ENCODE data around the gene ALPG. TPM values are rescaled to one million over a fixed set of nuclear protein-coding genes. Genes with fewer than 3 reads are reported as not detected.

Gene ALPG
- total and polyA plus RNA-seq, 2 of the 13 experiments (the other 11 are each of a cell fraction or from before 2014, with no cell fraction given), result not detected

GRCh38 chr2:232418056-232418455 lies 11.4 kb downstream of the ALPG start:
- ChIA-PET POLR2A (no interaction called here), CTCF (ENCODE audit: low intra/inter-chr PET ratio, low total read pairs) (no interaction called here)
- no peak for ATAC-seq
- in situ Hi-C loops (cut with HindIII; ENCODE audit: extremely low pct_ligation_motif_present, low pct_unique_long_range_greater_than_20kb), result no loop called here
- WGBS (ENCODE audit: low lambda C conversion rate), result 43% methylated on average over 1 of the region's 6 CpGs
- Histone ChIP-seq H3K4me1 (ENCODE audit: insufficient read depth, low read length) (no peaks in the 10 kb centered on the region), H3K4me3 (replicated peaks in 1 of 3; ENCODE audit: insufficient read depth in 1 of 3, low read depth in 2 of 3, low read length in 3 of 3) (no peak overlapping the region), H3K27ac (ENCODE audit: extremely low read length, insufficient read depth, low read length) (no peak overlapping the region), H4K20me1 (ENCODE audit: insufficient read depth, low read length) (no peaks in the 10 kb centered on the region), H3K79me2 (ENCODE audit: insufficient read depth, low read length) (no peaks in the 10 kb centered on the region), H3K9me3 (ENCODE audit: low read length) (peaks cover 16% of the 10 kb centered on the region), H3K9ac (ENCODE audit: insufficient read depth, low read depth, low read length) (no peak overlapping the region), H3K4me2 (ENCODE audit: low read depth, low read length) (no peak overlapping the region), H2AFZ (ENCODE audit: low read length) (no peak overlapping the region), H3K36me3 (replicated peaks in 1 of 2; ENCODE audit: control insufficient read depth in 1 of 2, insufficient read depth in 2 of 2, low read length in 2 of 2) (no peaks in the 10 kb centered on the region), H3K27me3 (ENCODE audit: control insufficient read depth in 1 of 2, insufficient read depth in 2 of 2, low read length in 2 of 2) (peaks cover 17 to 77% of the 10 kb centered on the region in 2 experiments)
- no TSS peak for BruUV-seq (replicated peaks)
- DNase-seq (ENCODE audit: low spot score), result no peak
- no peak for FAIRE-seq
- intact Hi-C loops (cut with micrococcal nuclease; ENCODE audit: unreplicated experiment), result no loop called here
- TF ChIP-seq GRHL1 (CRISPR knock-in tag; conservative IDR thresholded peaks at IDR 0.05) (no peak), CREB1 (IDR thresholded peaks at IDR 0.05) (no peak), CREB1 (CRISPR knock-in tag; IDR thresholded peaks at IDR 0.05) (no peak), EHMT2 (IDR thresholded peaks at IDR 0.05; ENCODE audit: borderline replicate concordance, low read depth, low read length) (no peak), HINFP (CRISPR knock-in tag; IDR thresholded peaks at IDR 0.05; ENCODE audit: low read depth) (no peak)

Measured in HepG2 (cell line).